ENCODE data around the gene RBM17. TPM values are rescaled to one million over a fixed set of nuclear protein-coding genes. Genes with fewer than 3 reads are reported as not detected.

RBM17 gene
- total and polyA plus RNA-seq, 2 of the 4 experiments (the other 2 are of a cell fraction): 24.6 to 56.7 TPM

DNA sequence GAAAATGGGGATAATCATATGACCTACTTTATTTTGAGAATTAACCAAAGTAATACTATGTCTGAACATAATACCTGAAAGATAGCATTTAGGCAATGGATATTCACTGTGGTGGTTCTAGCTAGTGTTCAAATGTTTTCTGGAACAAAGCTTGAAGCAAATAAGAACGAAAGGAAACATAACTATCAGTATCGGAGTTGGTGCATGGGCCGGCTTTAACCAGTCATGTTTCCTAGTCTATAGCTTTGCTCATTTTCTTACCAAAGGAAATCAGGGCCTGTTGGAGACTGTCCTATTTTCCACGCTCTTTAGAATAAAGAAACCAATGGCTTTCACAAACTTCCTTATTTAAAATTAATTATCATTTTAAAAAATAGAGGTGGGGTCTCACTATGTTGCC, 35.5 kb upstream of the RBM17 start:
- H3K14ac ChIP-seq (replicated peaks; ENCODE audit: low read depth, low read length): no peak overlapping the region
- ChIA-PET CTCF (no interaction called here), POLR2A (ENCODE audit: unreplicated experiment) (no interaction called here)
- no peak overlapping the region for H2BK120ac ChIP-seq (ENCODE audit: low read depth, low read length)
- intact Hi-C loops (cut with micrococcal nuclease): no loop called here
- H3K56ac ChIP-seq (ENCODE audit: extremely low read depth, insufficient read depth, low read length): no peak overlapping the region
- no peak overlapping the region for H2AK9ac ChIP-seq (replicated peaks; ENCODE audit: low read depth, low read length, poor library complexity)
- H3K4me2 ChIP-seq (ENCODE audit: low read depth, low read length): no peak overlapping the region
- H3K18ac ChIP-seq (ENCODE audit: low read depth, low read length): no peak overlapping the region
- no TSS peak for BruUV-seq (replicated peaks)
- H4K5ac ChIP-seq (ENCODE audit: low read depth, low read length): no peak overlapping the region
- H2BK20ac ChIP-seq (ENCODE audit: low read depth, low read length): no peak overlapping the region
- no peak overlapping the region for H4K8ac ChIP-seq (ENCODE audit: low read depth in 2 of 2, low read length in 2 of 2)
- WGBS, 2 experiments (ENCODE audit: extremely low coverage in 2 of 2, insufficient read length in 1 of 2): 79% methylated on average over 3 of the region's 4 CpGs; no CpG with 5 or more reads in 1 of the 2 experiments
- no peak for TF ChIP-seq NFE2L2 (IDR thresholded peaks at IDR 0.05; ENCODE audit: low read depth, low read length)
- TF ChIP-seq, protein P1, sequence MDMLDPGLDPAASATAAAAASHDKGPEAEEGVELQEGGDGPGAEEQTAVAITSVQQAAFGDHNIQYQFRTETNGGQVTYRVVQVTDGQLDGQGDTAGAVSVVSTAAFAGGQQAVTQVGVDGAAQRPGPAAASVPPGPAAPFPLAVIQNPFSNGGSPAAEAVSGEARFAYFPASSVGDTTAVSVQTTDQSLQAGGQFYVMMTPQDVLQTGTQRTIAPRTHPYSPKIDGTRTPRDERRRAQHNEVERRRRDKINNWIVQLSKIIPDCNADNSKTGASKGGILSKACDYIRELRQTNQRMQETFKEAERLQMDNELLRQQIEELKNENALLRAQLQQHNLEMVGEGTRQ (IDR thresholded peaks at IDR 0.05; ENCODE audit: low read depth, low read length): no peak
- no peak for TF ChIP-seq RCOR1 (IDR thresholded peaks at IDR 0.05; ENCODE audit: insufficient replicate concordance, low read length)
- no peak for TF ChIP-seq CEBPB (IDR thresholded peaks at IDR 0.05; ENCODE audit: low read depth, low read length)
- TF ChIP-seq FOS (IDR thresholded peaks at IDR 0.05; ENCODE audit: low read depth, low read length): no peak
- TF ChIP-seq MAFK (IDR thresholded peaks at IDR 0.05; ENCODE audit: low read depth, low read length): no peak
- TF ChIP-seq BHLHE40 (IDR thresholded peaks at IDR 0.05; ENCODE audit: low read depth, low read length): no peak
- TF ChIP-seq RAD21 (IDR thresholded peaks at IDR 0.05; ENCODE audit: low read length): no peak
- TF ChIP-seq, protein P2, sequence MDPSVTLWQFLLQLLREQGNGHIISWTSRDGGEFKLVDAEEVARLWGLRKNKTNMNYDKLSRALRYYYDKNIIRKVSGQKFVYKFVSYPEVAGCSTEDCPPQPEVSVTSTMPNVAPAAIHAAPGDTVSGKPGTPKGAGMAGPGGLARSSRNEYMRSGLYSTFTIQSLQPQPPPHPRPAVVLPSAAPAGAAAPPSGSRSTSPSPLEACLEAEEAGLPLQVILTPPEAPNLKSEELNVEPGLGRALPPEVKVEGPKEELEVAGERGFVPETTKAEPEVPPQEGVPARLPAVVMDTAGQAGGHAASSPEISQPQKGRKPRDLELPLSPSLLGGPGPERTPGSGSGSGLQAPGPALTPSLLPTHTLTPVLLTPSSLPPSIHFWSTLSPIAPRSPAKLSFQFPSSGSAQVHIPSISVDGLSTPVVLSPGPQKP (IDR thresholded peaks at IDR 0.05; ENCODE audit: borderline replicate concordance, low read depth, low read length): no peak
- no peak for TF ChIP-seq RFX5 (IDR thresholded peaks at IDR 0.05; ENCODE audit: low read depth, low read length)
- H2BK15ac ChIP-seq (ENCODE audit: low read depth, low read length): no peak overlapping the region
- H3K4me1 ChIP-seq (ENCODE audit: control insufficient read depth, insufficient read depth, low read length): peaks cover 3% of the 10 kb centered on the region; the same call in 1 of the 2 replicates
- H3K9ac ChIP-seq (ENCODE audit: low read depth, low read length): no peak overlapping the region
- no peak overlapping the region for H3K4me3 ChIP-seq (ENCODE audit: insufficient read depth, low read depth, low read length)
- no peaks in the 10 kb centered on the region for H3K9me1 ChIP-seq (ENCODE audit: insufficient read depth, low read length)
- DNase-seq: no peak
- H2AK5ac ChIP-seq (ENCODE audit: low read depth, low read length): no peak overlapping the region
- H2AFZ ChIP-seq (replicated peaks; ENCODE audit: low read length, poor library complexity): no peak overlapping the region
- no peaks in the 10 kb centered on the region for H4K20me1 ChIP-seq (ENCODE audit: insufficient read depth, low read length)
- no peaks in the 10 kb centered on the region for H3K36me3 ChIP-seq (ENCODE audit: control insufficient read depth, insufficient read depth, low read length)
- dilution Hi-C loops (cut with HindIII; ENCODE audit: low sequenced_read_pairs, unreplicated experiment): no loop called here
- no peak overlapping the region for H3K27ac ChIP-seq (ENCODE audit: insufficient read depth, low read length)
- H3K23ac ChIP-seq (ENCODE audit: low read depth, low read length): no peak overlapping the region
- no peak for ATAC-seq (ENCODE audit: low read depth)
- H3K9me3 ChIP-seq (ENCODE audit: control insufficient read depth, insufficient read depth, low read length): no peaks in the 10 kb centered on the region
- no peak overlapping the region for H3K4ac ChIP-seq (ENCODE audit: low read depth, low read length)
- in situ Hi-C loops (cut with MboI; ENCODE audit: low sequenced_read_pairs): no loop called here
- H3K79me1 ChIP-seq (ENCODE audit: low read depth in 1 of 2, low read length in 2 of 2): no peaks in the 10 kb centered on the region
- peaks cover 19% of the 10 kb centered on the region for H3K27me3 ChIP-seq (ENCODE audit: control insufficient read depth, insufficient read depth, low read length)
- no peak overlapping the region for H2BK5ac ChIP-seq (ENCODE audit: low read depth, low read length, poor library complexity, severe bottlenecking)
- no peak overlapping the region for H4K91ac ChIP-seq (ENCODE audit: insufficient read depth, low read depth, low read length)

Data from IMR-90 (cell line).